Activated T-cell treated with anti-CD3 and anti-CD28 coated beads, Interleukin-2, amount 50 U/mL, for 72 hours (primary cell): ENCODE results near the gene MSANTD1. TPM values are rescaled to one million over a fixed set of nuclear protein-coding genes. Genes with fewer than 3 reads are reported as not detected.

ENCODE experiments used
- ATAC-seq, 2 donors: fragments of 150-1000 bp; cut with Tn5 transposase; replicated peaks in 1 of 2; 2 replicates each; pipeline ENCODE4 v1.10.0; 2021; ENCODE audit warnings: moderate library complexity in 2 of 2, mild to moderate bottlenecking in 1 of 2
- DNase-seq, 2 donors: peaks; one replicate each; pipeline ENCODE4 v3.0.0; 2021 to 2022; ENCODE audit warnings: mixed read lengths in 1 of 2
- H3K27ac Mint-ChIP-seq: one replicate; pipeline ENCODE4 v1.8.0; 2022; ENCODE audit warnings: mild to moderate bottlenecking, moderate library complexity, mixed read lengths
- H3K27me3 Mint-ChIP-seq: one replicate; pipeline ENCODE4 v1.8.0; 2022; ENCODE audit warnings: low read depth, mixed read lengths
- H3K36me3 Mint-ChIP-seq, 2 donors: one replicate each; pipeline ENCODE4 v1.8.0; 2022; ENCODE audit warnings: mixed read lengths in 2 of 2, mild to moderate bottlenecking in 1 of 2; ENCODE audit not compliant: insufficient read depth in 2 of 2
- H3K4me1 Mint-ChIP-seq: one replicate; pipeline ENCODE4 v1.8.0; 2022; ENCODE audit warnings: low read depth, mixed read lengths
- H3K4me3 Mint-ChIP-seq, 2 donors: one replicate each; pipeline ENCODE4 v1.8.0; 2022; ENCODE audit warnings: mild to moderate bottlenecking in 2 of 2, mixed read lengths in 2 of 2, moderate library complexity in 2 of 2
- H3K9me3 Mint-ChIP-seq, 2 donors: one replicate each; pipeline ENCODE4 v1.8.0; 2022; ENCODE audit warnings: mixed read lengths in 2 of 2
- total RNA-seq, 2 donors: library from RNA; stranded (reverse); gene quantifications; one replicate each; pipeline ENCODE4 v1.2.3, GENCODE V29; 2022

Gene MSANTD1
- total RNA-seq, 2 donors from 2014 or later: 2.4 to 2.5 TPM

DNA sequence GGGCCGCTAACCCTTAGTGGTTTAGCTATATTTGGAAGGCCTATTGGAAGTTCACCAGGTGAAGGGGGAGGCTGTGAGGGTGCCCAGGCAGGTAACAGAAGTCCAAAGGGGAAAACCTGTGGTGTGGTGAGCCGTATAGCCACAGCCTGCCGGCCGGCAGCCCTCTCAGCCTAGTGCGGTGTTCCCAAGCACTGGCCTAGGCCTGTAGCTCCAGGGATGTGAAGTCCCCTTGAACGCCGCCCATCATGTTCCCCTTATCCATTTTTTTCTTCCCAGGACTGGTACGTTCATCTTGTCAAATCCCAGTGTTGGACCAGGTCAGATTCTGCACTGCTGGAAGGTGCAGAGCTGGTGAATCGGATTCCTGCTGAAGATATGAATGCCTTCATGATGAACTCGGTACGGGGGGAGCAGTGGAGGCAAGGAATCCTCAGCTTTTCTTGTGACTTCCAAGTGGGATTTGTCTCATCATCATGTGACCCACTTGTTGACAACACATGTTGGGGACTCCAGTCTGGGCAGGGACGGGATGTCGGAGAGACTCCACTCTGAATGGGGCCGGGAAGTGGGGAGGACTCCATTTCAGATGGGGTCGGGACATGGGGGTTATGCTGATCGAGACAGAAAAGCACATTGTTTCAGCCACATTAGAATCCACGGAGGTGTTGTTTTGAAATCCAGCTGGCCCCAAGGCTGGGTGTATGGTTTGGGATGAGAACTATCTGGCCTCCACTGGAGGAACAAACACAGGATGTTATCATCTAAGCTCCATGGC is 39.2 kb upstream of the MSANTD1 start:
- ATAC-seq (no peak), DNase-seq (no peak)
- no peak overlapping the region for H3K4me3 Mint-ChIP-seq
- H3K9me3 Mint-ChIP-seq: no peaks in the 10 kb centered on the region
- H3K36me3 Mint-ChIP-seq: peaks cover 10 to 25% of the 10 kb centered on the region in 2 donors
- H3K4me1 Mint-ChIP-seq: no peaks in the 10 kb centered on the region
- no peaks in the 10 kb centered on the region for H3K27me3 Mint-ChIP-seq
- no peak overlapping the region for H3K27ac Mint-ChIP-seq

DNA sequence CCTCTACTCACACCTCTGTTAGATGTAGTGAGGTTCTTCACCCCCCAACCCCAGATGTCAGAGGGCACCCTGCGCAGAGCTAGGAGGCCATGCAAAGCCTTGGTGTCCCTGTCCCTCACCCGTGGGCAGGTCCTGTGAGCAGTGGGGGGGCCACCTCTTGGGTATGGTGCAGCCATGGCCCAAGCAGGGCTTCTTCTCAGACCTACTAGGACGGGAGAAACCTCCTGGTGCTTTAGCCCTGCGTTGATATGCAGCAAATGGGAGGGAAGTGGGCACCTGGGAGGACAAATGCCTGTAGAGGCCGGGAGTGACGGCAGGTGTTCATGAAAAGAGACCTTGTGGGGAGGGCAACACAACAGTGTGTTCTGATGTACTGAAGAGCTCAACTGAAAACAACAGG is 38.5 kb upstream of the MSANTD1 start:
- Mint-ChIP-seq H3K4me1 (no peaks in the 10 kb centered on the region), H3K9me3 (no peaks in the 10 kb centered on the region), H3K27me3 (no peaks in the 10 kb centered on the region), H3K4me3 (no peak overlapping the region), H3K36me3 (peaks cover 10 to 25% of the 10 kb centered on the region in 2 donors), H3K27ac (no peak overlapping the region)
- DNase-seq (no peak), ATAC-seq (no peak)

DNA sequence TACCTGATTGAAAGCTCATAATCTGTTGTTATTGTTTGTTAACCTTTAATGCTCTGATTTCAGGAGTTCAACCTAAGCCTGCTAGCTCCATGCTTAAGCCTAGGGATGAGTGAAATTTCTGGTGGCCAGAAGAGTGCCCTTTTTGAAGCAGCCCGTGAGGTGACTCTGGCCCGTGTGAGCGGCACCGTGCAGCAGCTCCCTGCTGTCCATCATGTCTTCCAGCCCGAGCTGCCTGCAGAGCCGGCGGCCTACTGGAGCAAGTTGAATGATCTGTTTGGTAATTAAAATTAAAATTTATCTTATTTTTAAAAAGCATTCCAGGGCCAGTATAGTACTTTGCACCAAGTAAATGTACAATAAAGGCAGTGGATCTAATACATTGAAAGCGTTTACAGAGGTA is 37.1 kb upstream of the MSANTD1 start:
- Mint-ChIP-seq H3K4me3 (no peak overlapping the region), H3K4me1 (no peaks in the 10 kb centered on the region), H3K27ac (no peak overlapping the region), H3K27me3 (no peaks in the 10 kb centered on the region), H3K9me3 (no peaks in the 10 kb centered on the region), H3K36me3 (peaks cover 7 to 24% of the 10 kb centered on the region in 2 donors)
- ATAC-seq (no peak), DNase-seq (no peak)

DNA sequence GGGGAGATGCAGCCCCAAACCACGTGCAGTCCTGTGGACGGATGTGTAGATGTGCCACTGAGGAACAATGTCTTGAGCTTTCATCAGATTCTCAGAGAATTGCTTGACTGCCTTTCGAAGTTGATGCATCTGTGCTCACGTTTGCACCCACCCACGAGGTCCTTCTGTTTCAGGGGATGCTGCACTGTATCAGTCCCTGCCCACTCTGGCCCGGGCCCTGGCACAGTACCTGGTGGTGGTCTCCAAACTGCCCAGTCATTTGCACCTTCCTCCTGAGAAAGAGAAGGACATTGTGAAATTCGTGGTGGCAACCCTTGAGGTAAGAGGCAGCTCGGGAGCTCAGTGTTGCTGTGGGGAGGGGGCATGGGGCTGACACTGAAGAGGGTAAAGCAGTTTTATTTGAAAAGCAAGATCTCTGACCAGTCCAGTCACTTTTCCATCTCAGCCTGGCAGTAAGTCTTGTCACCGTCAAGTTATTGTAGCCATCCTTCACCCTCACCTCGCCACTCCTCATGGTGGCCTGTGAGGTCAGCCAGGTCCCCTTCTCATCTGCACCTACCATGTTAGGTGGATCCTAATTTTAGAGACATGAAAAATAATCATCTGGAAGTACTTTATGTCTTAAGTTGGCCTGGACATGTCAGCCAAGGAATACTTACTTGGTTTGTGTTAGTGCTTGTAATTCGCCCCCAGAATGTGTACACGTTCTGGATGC is 36.4 kb upstream of the MSANTD1 start:
- DNase-seq (no peak), ATAC-seq (no peak)
- no peaks in the 10 kb centered on the region for H3K9me3 Mint-ChIP-seq
- no peak overlapping the region for H3K27ac Mint-ChIP-seq
- H3K27me3 Mint-ChIP-seq: no peaks in the 10 kb centered on the region
- H3K4me3 Mint-ChIP-seq: no peak overlapping the region
- H3K36me3 Mint-ChIP-seq: peaks cover 4 to 17% of the 10 kb centered on the region in 2 donors
- H3K4me1 Mint-ChIP-seq: no peaks in the 10 kb centered on the region

DNA sequence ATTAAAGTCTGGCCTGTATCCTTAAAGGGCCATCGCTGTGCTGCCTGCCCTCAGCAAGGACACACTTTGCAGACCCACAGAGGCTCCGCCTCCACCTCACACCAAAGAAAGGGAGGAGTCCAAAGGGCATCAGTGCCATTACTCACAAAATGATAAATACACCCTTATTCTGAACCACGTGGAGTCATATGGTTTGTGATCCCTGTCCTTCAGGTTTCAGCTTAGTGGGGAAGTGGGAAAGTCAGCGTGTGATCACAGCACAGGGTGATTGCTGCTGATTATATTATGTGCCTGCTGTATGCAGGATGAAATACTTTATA is 35.9 kb upstream of the MSANTD1 start:
- no peak for DNase-seq
- H3K27ac Mint-ChIP-seq: no peak overlapping the region
- no peaks in the 10 kb centered on the region for H3K27me3 Mint-ChIP-seq
- no peaks in the 10 kb centered on the region for H3K9me3 Mint-ChIP-seq
- H3K4me1 Mint-ChIP-seq: no peaks in the 10 kb centered on the region
- no peak for ATAC-seq
- H3K36me3 Mint-ChIP-seq: peaks cover 4 to 16% of the 10 kb centered on the region in 2 donors
- no peak overlapping the region for H3K4me3 Mint-ChIP-seq

DNA sequence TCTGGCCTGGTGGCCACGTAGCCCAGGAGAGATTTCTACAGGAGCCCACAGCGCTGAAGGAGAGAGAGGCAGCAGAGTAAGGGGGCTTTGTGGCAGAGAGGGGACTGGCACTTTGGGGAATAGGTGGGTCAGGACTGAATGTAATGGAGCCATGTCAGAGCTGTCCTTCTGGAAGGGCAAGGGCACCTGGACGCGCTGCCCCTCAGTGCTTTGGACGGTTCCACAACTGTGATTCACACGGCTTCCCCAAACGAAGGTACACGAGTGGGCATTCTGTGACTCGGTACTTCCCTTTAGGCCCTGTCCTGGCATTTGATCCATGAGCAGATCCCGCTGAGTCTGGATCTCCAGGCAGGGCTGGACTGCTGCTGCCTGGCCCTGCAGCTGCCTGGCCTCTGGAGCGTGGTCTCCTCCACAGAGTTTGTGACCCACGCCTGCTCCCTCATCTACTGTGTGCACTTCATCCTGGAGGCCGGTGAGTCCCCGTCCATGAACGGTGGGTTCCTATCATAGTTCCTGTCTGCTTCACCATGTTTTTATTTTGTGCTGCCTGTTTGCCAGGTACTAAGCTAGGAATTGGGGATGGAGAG is 35.2 kb upstream of the MSANTD1 start:
- H3K9me3 Mint-ChIP-seq: no peaks in the 10 kb centered on the region
- H3K4me1 Mint-ChIP-seq: no peaks in the 10 kb centered on the region
- H3K36me3 Mint-ChIP-seq: peaks cover 8 to 16% of the 10 kb centered on the region in 2 donors
- no peak for DNase-seq
- H3K4me3 Mint-ChIP-seq: no peak overlapping the region
- H3K27me3 Mint-ChIP-seq: no peaks in the 10 kb centered on the region
- no peak overlapping the region for H3K27ac Mint-ChIP-seq
- no peak for ATAC-seq

DNA sequence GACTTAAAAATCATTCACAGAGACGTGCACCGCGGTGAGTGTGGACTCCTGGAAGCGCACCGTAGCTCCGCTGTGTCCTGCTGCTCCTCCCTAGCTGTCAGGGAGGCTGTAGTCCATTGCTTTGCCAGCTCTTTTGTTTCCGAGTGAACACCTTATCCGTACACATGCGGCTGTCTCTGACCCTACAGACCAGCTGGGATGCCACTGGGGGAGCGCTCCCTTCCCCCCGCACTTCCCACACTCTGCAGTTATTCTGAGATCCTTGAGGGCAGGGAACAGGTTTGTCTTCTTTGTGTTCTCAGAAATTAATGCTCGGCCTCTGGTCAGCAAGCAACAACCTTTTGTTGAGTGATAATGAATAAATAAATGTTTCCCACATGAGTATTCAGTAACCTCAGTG is 33.7 kb upstream of the MSANTD1 start:
- Mint-ChIP-seq H3K27me3 (no peaks in the 10 kb centered on the region), H3K36me3 (peaks cover 5 to 13% of the 10 kb centered on the region in 2 donors), H3K4me1 (no peaks in the 10 kb centered on the region), H3K27ac (no peak overlapping the region), H3K9me3 (no peaks in the 10 kb centered on the region), H3K4me3 (no peak overlapping the region)
- DNase-seq (no peak), ATAC-seq (no peak)

DNA sequence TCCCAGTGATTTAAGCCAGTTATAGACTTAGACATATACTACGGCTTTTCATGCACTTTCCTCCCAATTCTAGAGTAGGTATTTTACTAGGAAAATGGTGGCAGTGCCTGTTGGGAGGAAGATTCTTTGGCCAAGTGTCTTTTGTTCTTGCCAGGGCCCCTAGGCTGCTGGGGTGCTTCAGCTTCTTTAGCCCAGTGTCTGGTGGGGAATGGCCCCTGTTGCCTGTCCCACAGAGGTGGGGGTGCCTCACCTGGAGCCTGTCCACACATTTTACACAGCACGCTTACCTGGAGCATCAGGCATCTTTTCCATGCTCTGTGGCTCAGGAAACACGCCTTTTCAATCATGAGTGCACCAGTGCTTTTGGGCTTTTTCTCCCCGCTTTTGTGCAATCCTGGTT is 33.2 kb upstream of the MSANTD1 start:
- ATAC-seq: no peak
- Mint-ChIP-seq H3K4me3 (no peak overlapping the region), H3K27me3 (no peaks in the 10 kb centered on the region), H3K4me1 (no peaks in the 10 kb centered on the region), H3K27ac (no peak overlapping the region), H3K36me3 (peaks cover 5 to 13% of the 10 kb centered on the region in 2 donors), H3K9me3 (no peaks in the 10 kb centered on the region)
- DNase-seq: no peak

DNA sequence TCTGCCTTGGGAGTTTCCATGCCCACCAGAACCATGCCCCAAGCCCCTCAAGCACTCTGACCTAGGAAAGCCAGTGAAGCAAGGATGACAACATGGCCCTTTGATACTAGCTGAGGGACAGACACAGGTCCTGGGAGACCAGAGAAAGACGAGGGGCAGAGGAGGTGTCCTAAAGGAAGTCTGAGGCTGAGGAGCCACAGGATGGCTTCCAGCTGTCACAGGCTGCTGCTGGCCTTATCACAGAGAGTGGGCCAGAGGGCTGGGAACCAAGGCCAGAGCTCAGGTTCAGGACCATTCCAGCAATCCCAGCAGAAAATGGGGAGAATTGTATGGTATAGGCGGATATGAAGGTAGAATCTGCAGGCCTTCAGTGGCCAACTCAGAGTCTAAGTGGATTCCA is 31.7 kb upstream of the MSANTD1 start:
- DNase-seq: no peak
- no peak for ATAC-seq
- Mint-ChIP-seq H3K4me3 (no peak overlapping the region), H3K9me3 (no peaks in the 10 kb centered on the region), H3K27ac (no peak overlapping the region), H3K27me3 (no peaks in the 10 kb centered on the region), H3K36me3 (peaks cover 5 to 13% of the 10 kb centered on the region in 2 donors), H3K4me1 (no peaks in the 10 kb centered on the region)

DNA sequence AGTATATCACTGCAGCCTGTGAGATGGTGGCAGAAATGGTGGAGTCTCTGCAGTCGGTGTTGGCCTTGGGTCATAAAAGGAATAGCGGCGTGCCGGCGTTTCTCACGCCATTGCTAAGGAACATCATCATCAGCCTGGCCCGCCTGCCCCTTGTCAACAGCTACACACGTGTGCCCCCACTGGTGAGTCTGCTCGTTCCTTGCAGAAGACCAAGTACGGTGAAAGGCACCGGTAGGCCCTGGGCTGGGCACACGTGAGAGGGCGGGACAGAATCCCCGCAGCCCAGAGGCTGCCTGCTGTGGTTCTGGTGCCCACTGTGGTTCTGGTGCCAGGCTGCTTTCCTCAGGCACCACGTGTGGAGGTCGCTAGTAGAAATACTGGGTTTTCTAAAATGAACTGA is 31.2 kb upstream of the MSANTD1 start:
- no peak overlapping the region for H3K27ac Mint-ChIP-seq
- no peaks in the 10 kb centered on the region for H3K4me1 Mint-ChIP-seq
- no peaks in the 10 kb centered on the region for H3K9me3 Mint-ChIP-seq
- no peaks in the 10 kb centered on the region for H3K27me3 Mint-ChIP-seq
- H3K36me3 Mint-ChIP-seq: peaks cover 4 to 13% of the 10 kb centered on the region in 2 donors
- DNase-seq (no peak), ATAC-seq (no peak)
- H3K4me3 Mint-ChIP-seq: no peak overlapping the region

DNA sequence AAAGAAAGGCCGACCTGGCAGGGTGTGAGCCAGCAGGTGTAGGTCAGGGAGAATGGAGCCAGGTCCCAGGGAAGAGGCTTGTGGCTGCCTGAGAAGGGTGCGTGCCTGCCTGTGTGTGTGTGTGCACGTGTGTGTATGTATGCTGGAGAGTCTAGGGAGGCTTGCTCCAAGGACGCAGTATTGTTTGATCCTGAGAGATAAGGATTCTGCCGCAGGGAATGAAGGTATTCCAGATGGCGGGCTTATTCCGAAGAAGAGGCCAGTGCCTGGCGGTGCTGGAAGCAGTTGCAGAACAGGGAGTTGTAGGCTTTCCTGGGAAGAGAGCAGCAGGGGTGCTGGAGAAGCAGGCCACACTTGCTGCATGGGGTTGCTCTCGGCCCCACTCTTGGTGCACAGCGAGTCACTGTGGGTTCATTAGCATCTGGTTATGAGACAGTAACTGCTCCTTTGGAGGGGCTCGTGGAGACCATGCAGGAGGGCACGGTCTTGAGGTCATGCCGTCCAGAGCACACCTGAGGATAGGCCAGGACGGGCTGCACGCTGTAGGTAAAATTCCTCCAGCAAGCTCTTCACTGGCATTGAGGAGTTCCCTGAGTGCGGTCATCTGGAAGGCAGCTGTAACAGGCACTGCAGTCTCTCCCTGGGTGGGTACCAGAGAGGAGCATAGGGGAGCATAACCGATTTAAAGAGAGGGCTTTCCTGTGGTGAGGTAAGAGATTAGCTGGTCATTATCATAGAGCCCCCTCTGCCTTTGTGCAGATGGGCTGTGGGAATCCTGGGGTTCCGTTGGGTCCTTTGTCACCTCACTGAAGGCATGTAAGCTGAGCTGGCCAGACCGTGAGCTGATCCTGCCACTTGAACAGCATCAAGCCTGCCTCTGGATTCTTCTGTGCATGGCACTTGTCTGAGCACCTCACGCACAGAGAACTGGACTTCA is 29.9 kb upstream of the MSANTD1 start:
- H3K36me3 Mint-ChIP-seq: peaks cover 6 to 18% of the 10 kb centered on the region in 2 donors
- no peak overlapping the region for H3K4me3 Mint-ChIP-seq
- ATAC-seq: no peak
- no peaks in the 10 kb centered on the region for H3K4me1 Mint-ChIP-seq
- H3K9me3 Mint-ChIP-seq: no peaks in the 10 kb centered on the region
- no peak for DNase-seq
- peak overlapping the region; percentile 9 for H3K27ac Mint-ChIP-seq
- no peaks in the 10 kb centered on the region for H3K27me3 Mint-ChIP-seq

DNA sequence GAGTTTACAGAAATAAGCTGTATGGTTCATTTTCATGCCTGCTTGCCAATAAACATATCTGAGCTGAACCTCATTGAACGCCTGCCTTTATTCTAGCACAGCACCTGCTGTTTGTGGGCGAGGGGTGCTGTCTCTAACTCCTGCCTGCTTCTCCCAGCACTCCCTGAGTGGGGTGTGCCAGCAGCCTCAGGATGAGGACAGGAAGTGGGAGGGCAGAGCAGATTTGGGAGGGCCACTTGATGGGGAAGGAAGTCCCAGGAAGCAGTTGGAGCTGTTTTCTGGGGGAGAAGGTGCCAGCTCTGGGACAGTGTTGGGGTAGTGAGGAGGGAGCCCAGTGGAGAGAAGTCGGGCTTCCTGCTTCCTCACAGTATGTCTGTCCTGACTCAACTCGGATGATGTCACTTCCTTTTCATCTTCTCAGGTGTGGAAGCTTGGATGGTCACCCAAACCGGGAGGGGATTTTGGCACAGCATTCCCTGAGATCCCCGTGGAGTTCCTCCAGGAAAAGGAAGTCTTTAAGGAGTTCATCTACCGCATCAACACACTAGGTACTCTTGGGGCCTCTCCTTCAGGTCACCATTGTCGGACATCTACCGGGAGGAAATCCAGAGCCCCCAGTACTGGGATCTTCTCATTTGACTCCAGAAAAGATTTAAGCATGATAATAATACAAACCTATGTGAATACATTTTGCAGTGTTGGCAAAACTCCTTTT is 29.0 kb upstream of the MSANTD1 start:
- H3K9me3 Mint-ChIP-seq: no peaks in the 10 kb centered on the region
- peaks cover 6 to 18% of the 10 kb centered on the region in 2 donors for H3K36me3 Mint-ChIP-seq
- no peak overlapping the region for H3K27ac Mint-ChIP-seq
- no peaks in the 10 kb centered on the region for H3K4me1 Mint-ChIP-seq
- H3K4me3 Mint-ChIP-seq: no peak overlapping the region
- DNase-seq: no peak
- no peak for ATAC-seq
- no peaks in the 10 kb centered on the region for H3K27me3 Mint-ChIP-seq
